Neuronal stem cell (in vitro differentiated cells): ENCODE results near the gene KCNQ1.
A peak's percentile ranks its signal among the peaks of the same experiment; 100 is the strongest.

Experiments
- DNase-seq: peaks from one replicate; pipeline ENCODE4 v3.0.0-alpha.2; 2013; ENCODE audit warnings: low spot score
- H2AFZ ChIP-seq: one replicate; pipeline ENCODE4 v1.6.1; 2013; ENCODE audit warnings: mild to moderate bottlenecking, low read length, inconsistent platforms
- H2AK5ac ChIP-seq: 2 replicates; pipeline ENCODE4 v1.6.1; 2013; ENCODE audit warnings: low read depth, mild to moderate bottlenecking, inconsistent platforms, low read length, moderate library complexity, mixed read lengths
- H2BK120ac ChIP-seq: 2 replicates; pipeline ENCODE4 v1.6.1; 2013; ENCODE audit warnings: low read depth, mild to moderate bottlenecking, inconsistent platforms, low read length, moderate library complexity, mixed read lengths
- H2BK12ac ChIP-seq: one replicate; pipeline ENCODE4 v1.6.1; 2013; ENCODE audit warnings: low read length, inconsistent platforms
- H2BK15ac ChIP-seq: 2 replicates; pipeline ENCODE4 v1.6.1; 2013; ENCODE audit warnings: mild to moderate bottlenecking, low read length, inconsistent platforms, mixed read lengths
- H2BK5ac ChIP-seq: one replicate; pipeline ENCODE4 v1.6.1; 2013; ENCODE audit warnings: inconsistent platforms, mild to moderate bottlenecking, low read length, moderate library complexity
- H3K14ac ChIP-seq: one replicate; pipeline ENCODE4 v1.6.1; 2013; ENCODE audit warnings: low read length, inconsistent platforms
- H3K18ac ChIP-seq: 2 replicates; pipeline ENCODE4 v1.6.1; 2013; ENCODE audit warnings: low read length, inconsistent platforms
- H3K23ac ChIP-seq: 2 replicates; pipeline ENCODE4 v1.6.1; 2013; ENCODE audit warnings: low read depth, mild to moderate bottlenecking, mixed read lengths, low read length, inconsistent platforms; ENCODE audit not compliant: poor library complexity
- H3K27ac ChIP-seq: replicated peaks from 3 replicates; pipeline ENCODE4 v1.5.1; 2013; ENCODE audit warnings: low read length, inconsistent platforms
- H3K27me3 ChIP-seq, 3 experiments: 2 replicates each; pipeline ENCODE4 v1.6.1; 2013; ENCODE audit warnings: low read length in 3 of 3, mild to moderate bottlenecking in 2 of 3, inconsistent platforms in 1 of 3, low read depth in 1 of 3, mixed read lengths in 1 of 3, moderate library complexity in 1 of 3; ENCODE audit not compliant: control insufficient read depth in 3 of 3, insufficient read depth in 3 of 3
- H3K36me3 ChIP-seq, 2 donors: replicated peaks in 1 of 2; 2 replicates each; pipeline ENCODE4 v1.6.1; 2013; ENCODE audit warnings: low read length in 2 of 2; ENCODE audit not compliant: control insufficient read depth in 2 of 2, insufficient read depth in 2 of 2
- H3K4ac ChIP-seq: 2 replicates; pipeline ENCODE4 v1.6.1; 2013; ENCODE audit warnings: inconsistent platforms, mild to moderate bottlenecking, low read length, moderate library complexity
- H3K4me1 ChIP-seq, 2 donors: 1 replicate in 1 of 2; 2 replicates in 1 of 2; pipeline ENCODE4 v1.6.1; 2013; ENCODE audit warnings: low read length in 2 of 2, low read depth in 1 of 2; ENCODE audit not compliant: control insufficient read depth in 2 of 2, insufficient read depth in 1 of 2
- H3K4me2 ChIP-seq: one replicate; pipeline ENCODE4 v1.6.1; 2013; ENCODE audit warnings: mild to moderate bottlenecking, low read length, inconsistent platforms; ENCODE audit not compliant: insufficient read depth, poor library complexity, severe bottlenecking
- H3K4me3 ChIP-seq, 2 donors: 2 replicates each; pipeline ENCODE4 v1.5.1; 2013; ENCODE audit warnings: low read length in 2 of 2, mild to moderate bottlenecking in 2 of 2, inconsistent platforms in 1 of 2, moderate library complexity in 1 of 2
- H3K79me1 ChIP-seq: one replicate; pipeline ENCODE4 v1.6.1; 2013; ENCODE audit warnings: low read depth, mild to moderate bottlenecking, inconsistent platforms, low read length, moderate library complexity
- H3K9ac ChIP-seq: one replicate; pipeline ENCODE4 v1.6.1; 2013; ENCODE audit warnings: mild to moderate bottlenecking, low read depth, low read length, inconsistent platforms; ENCODE audit not compliant: poor library complexity
- H3K9me3 ChIP-seq, 2 donors: replicated peaks in 1 of 2; 2 replicates each; pipeline versions ENCODE3 to v1.6.1; 2013; ENCODE audit warnings: low read length in 2 of 2, mild to moderate bottlenecking in 2 of 2, inconsistent platforms in 1 of 2, low read depth in 1 of 2, mixed read lengths in 1 of 2, moderate library complexity in 1 of 2; ENCODE audit not compliant: control insufficient read depth in 2 of 2, insufficient read depth in 1 of 2
- H4K8ac ChIP-seq: one replicate; pipeline ENCODE4 v1.6.1; 2013; ENCODE audit warnings: low read depth, mild to moderate bottlenecking, inconsistent platforms, low read length, moderate library complexity
- H4K91ac ChIP-seq: one replicate; pipeline ENCODE4 v1.6.1; 2013; ENCODE audit warnings: low read length, low read depth, mild to moderate bottlenecking, inconsistent platforms; ENCODE audit not compliant: poor library complexity
- WGBS, 2 donors: extraction: QIAGEN DNeasy Blood & Tissue Kit; methylation state at CpG; one replicate each; pipeline ENCODE4 v1.1.7; 2013; ENCODE audit warnings: missing lambda C conversion rate in 2 of 2, mixed read lengths in 1 of 2; ENCODE audit not compliant: insufficient read length in 2 of 2, insufficient replicate concordance in 1 of 2; ENCODE audit errors: extremely low coverage in 2 of 2; 5-methylcytosine and 5-hydroxymethylcytosine counted together

The KCNQ1 gene

DNA sequence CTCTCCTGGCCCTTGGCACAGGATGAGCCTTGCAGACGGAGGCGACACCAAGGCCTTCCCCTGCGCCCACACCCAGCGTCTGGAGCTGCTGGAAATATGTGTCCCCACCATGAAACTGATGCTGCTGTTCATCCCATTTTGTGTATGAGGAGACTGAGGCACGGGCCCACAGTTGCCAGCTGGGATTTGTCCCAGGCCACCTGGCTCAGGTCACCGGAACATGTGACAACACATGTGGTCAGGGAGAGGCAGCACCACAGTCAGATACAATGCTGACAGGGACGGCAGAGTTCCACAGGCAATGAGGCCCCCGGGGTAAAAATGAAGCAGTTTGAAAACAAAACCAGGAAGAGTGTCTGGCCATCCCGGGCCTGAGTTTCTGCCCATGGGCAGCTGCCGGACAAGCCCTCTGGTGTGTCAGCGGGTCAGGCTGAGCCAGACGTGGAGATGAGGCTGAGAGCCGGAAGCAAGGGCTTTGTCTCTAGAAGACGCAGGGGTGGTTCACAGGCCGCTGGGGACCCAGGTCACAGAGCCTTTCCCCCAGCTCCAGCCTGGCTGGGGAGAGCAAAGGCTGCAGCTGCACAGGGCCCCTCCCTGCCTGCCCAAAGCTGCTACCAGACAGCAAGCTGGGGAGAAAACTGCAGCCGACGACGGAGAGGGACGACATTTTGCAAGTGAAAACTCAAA, 360.0 kb downstream of the KCNQ1 start:
- Histone ChIP-seq H3K4me2 (no peak overlapping the region), H3K4me1 (peaks cover 10 to 33% of the 10 kb centered on the region in 2 donors), H3K27ac (no peak overlapping the region), H4K91ac (no peak overlapping the region), H3K18ac (peak overlapping the region; percentile 66), H3K9me3 (peaks cover 0 to 2% of the 10 kb centered on the region in 2 donors), H2BK12ac (no peak overlapping the region), H2BK15ac (no peak overlapping the region), H3K9ac (no peak overlapping the region), H2AK5ac (no peak overlapping the region), H3K23ac (no peak overlapping the region), H3K27me3 (peaks cover 0 to 7% (median 0%) of the 10 kb centered on the region in 3 experiments), H3K4ac (no peak overlapping the region), H3K14ac (no peak overlapping the region), H3K4me3 (no peak overlapping the region), H3K79me1 (no peaks in the 10 kb centered on the region), H2AFZ (peak overlapping the region; percentile 97), H3K36me3 (no peaks in the 10 kb centered on the region), H2BK5ac (no peak overlapping the region), H4K8ac (no peak overlapping the region), H2BK120ac (no peak overlapping the region)
- no peak for DNase-seq
- no CpG with 5 or more reads among the region's 19 CpGs for WGBS, 2 donors

DNA sequence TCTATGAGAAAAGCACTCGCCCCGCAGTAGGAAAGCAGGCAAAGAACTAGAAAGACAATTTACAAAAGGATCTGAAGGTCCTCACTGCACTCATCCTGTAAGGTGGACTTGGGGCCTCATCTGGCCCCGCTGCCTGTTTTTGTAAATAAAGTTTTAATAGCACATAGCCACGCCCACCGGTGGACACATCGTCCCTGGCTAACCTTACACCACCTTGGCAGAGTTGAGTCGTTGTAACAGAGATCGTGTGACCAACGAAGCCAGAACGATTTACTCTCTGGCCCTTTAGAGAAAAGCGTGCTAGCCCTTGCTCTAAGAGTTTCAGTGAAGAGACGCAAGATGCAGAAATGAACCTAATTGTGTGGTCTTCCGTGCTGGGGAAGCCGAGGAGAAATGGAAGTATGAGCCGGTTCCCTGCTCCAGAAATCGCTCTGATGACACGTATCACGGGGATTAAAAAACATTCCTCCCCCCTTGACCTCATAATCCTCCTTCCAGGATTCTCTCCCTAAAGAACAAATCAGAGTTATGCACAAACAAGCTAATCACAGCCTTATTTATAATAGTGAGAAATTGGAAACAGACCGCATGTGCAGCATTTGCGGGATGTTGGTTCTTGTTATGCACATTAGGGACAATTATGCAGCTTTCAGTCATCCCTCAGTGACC, 360.7 kb downstream of the KCNQ1 start:
- H2BK5ac ChIP-seq, result no peak overlapping the region
- no CpG with 5 or more reads among the region's 20 CpGs for WGBS, 2 donors
- H3K4me2 ChIP-seq, result no peak overlapping the region
- no peaks in the 10 kb centered on the region for H3K79me1 ChIP-seq
- H2AK5ac ChIP-seq, result no peak overlapping the region
- H3K4me3 ChIP-seq, result no peak overlapping the region
- H3K36me3 ChIP-seq, result no peaks in the 10 kb centered on the region
- no peak overlapping the region for H2BK12ac ChIP-seq
- peaks cover 0 to 7% (median 0%) of the 10 kb centered on the region in 3 experiments for H3K27me3 ChIP-seq
- H4K8ac ChIP-seq, result no peak overlapping the region
- H3K4ac ChIP-seq, result no peak overlapping the region
- H3K4me1 ChIP-seq, result peaks cover 10 to 33% of the 10 kb centered on the region in 2 donors
- H3K9me3 ChIP-seq, result peaks cover 0 to 4% of the 10 kb centered on the region in 2 donors
- H3K9ac ChIP-seq, result no peak overlapping the region
- no peak overlapping the region for H3K23ac ChIP-seq
- DNase-seq, result no peak
- peak overlapping the region; percentile 97 for H2AFZ ChIP-seq
- peak overlapping the region; percentile 57 for H3K18ac ChIP-seq
- H3K14ac ChIP-seq, result no peak overlapping the region
- no peak overlapping the region for H4K91ac ChIP-seq
- H3K27ac ChIP-seq, result no peak overlapping the region
- H2BK15ac ChIP-seq, result no peak overlapping the region
- H2BK120ac ChIP-seq, result no peak overlapping the region

DNA sequence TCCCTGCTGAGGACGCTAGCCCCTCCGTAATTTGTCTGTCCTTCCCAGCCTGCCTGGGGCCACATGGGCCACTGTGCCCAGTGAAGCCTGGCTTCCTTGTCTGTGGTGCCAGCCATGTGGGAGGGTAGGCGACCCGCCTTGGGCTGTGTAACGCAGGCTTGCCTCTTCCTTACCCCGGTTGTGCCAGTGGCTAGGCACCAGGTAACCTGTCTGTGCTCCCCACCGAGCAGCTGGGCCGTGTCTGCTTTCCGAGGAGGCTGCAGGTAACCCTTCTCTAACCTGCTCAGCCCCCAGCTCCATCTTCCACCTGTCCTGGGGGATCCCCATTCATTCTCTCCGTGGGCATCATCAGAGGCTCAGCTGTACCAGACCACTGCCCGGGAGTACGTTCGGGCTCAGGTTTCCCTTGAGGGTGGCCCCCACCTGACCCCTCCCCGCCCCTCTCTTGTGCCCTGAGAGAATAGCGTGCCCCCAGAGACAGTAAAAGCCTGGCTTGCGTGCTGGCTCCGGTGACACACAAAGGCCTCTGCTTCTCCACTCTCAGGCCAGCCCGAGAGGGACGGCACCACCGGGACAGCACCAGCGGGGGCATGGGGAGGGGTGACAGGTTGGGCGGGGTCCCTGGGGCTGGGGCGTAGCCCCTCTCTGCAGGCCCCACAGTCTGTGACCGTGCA, 361.7 kb downstream of the KCNQ1 start:
- Histone ChIP-seq H3K9me3 (peaks cover 2 to 4% of the 10 kb centered on the region in 2 donors), H2AK5ac (peak overlapping the region; percentile 33), H2AFZ (peak overlapping the region; percentile 77), H2BK12ac (no peak overlapping the region), H2BK120ac (peak overlapping the region; percentile 17), H3K27me3 (peaks cover 0 to 7% (median 0%) of the 10 kb centered on the region in 3 experiments), H3K18ac (peak overlapping the region; percentile 90), H3K27ac (no peak overlapping the region), H3K4ac (no peak overlapping the region), H4K8ac (no peak overlapping the region), H3K23ac (no peak overlapping the region), H3K9ac (peak overlapping the region; percentile 70), H3K4me1 (peaks cover 10 to 33% of the 10 kb centered on the region in 2 donors), H3K14ac (peak overlapping the region; percentile 98), H3K4me2 (no peak overlapping the region), H3K36me3 (no peaks in the 10 kb centered on the region), H3K4me3 (no peak overlapping the region), H2BK15ac (peak overlapping the region; percentile 62), H4K91ac (peak overlapping the region; percentile 1), H3K79me1 (no peaks in the 10 kb centered on the region), H2BK5ac (no peak overlapping the region)
- no CpG with 5 or more reads among the region's 24 CpGs for WGBS, 2 donors
- no peak for DNase-seq
